ENCODE data around the gene FOXP1. TPM values are rescaled to one million over a fixed set of nuclear protein-coding genes. Genes with fewer than 3 reads are reported as not detected.

Gene FOXP1
- total and polyA plus RNA-seq, 2 donors (not counting 1 experiment from before 2014, with no cell fraction given): 70.3 to 101 TPM

GRCh38 chr3:71180524-71180923 lies 403.0 kb downstream of the FOXP1 start:
- Histone ChIP-seq H3K79me2 (ENCODE audit: control insufficient read depth, insufficient read depth, low read length) (no peaks in the 10 kb centered on the region), H2AFZ (ENCODE audit: low read length) (no peak overlapping the region), H3K9me3 (ENCODE audit: control insufficient read depth, insufficient read depth, low read depth, low read length) (no peaks in the 10 kb centered on the region), H3K9ac (ENCODE audit: insufficient read depth, low read length) (no peak overlapping the region), H3K4me3 (replicated peaks in 1 of 4; ENCODE audit: control extremely low read depth in 1 of 4, insufficient read depth in 1 of 4, low read depth in 3 of 4, low read length in 4 of 4) (no peak overlapping the region), H3K27ac (ENCODE audit: insufficient read depth, low read length) (no peak overlapping the region), H3K4me1 (ENCODE audit: control insufficient read depth, extremely low read depth, insufficient read depth, low read length) (no peaks in the 10 kb centered on the region), H3K27me3 (ENCODE audit: control insufficient read depth, insufficient read depth, low read length) (no peaks in the 10 kb centered on the region), H4K20me1 (ENCODE audit: control insufficient read depth, extremely low read depth, insufficient read depth, low read length) (no peaks in the 10 kb centered on the region), H3K36me3 (ENCODE audit: control insufficient read depth, insufficient read depth, low read length) (no peaks in the 10 kb centered on the region), H3K4me2 (ENCODE audit: extremely low read depth, insufficient read depth, low read length) (no peak overlapping the region)
- no peak for DNase-seq (ENCODE audit: low read depth in 2 of 2)
- no peak for TF ChIP-seq CTCF (conservative IDR thresholded peaks at IDR 0.05 in 1 of 2, IDR thresholded peaks at IDR 0.05 in 1 of 2; ENCODE audit: low read depth in 1 of 2, low read length in 2 of 2)
- no peak for TF ChIP-seq EZH2 (IDR thresholded peaks at IDR 0.05; ENCODE audit: low read length, missing control alignments)

GRCh38 chr3:71177375-71177774 lies 406.2 kb downstream of the FOXP1 start:
- no peaks in the 10 kb centered on the region for H3K79me2 ChIP-seq (ENCODE audit: control insufficient read depth, insufficient read depth, low read length)
- H3K4me2 ChIP-seq (ENCODE audit: extremely low read depth, insufficient read depth, low read length): no peak overlapping the region
- no peaks in the 10 kb centered on the region for H3K27me3 ChIP-seq (ENCODE audit: control insufficient read depth, insufficient read depth, low read length)
- H2AFZ ChIP-seq (ENCODE audit: low read length): no peak overlapping the region
- H3K9ac ChIP-seq (ENCODE audit: insufficient read depth, low read length): no peak overlapping the region
- H3K4me1 ChIP-seq (ENCODE audit: control insufficient read depth, extremely low read depth, insufficient read depth, low read length): peaks cover 7% of the 10 kb centered on the region
- TF ChIP-seq CTCF (conservative IDR thresholded peaks at IDR 0.05 in 1 of 2, IDR thresholded peaks at IDR 0.05 in 1 of 2; ENCODE audit: low read depth in 1 of 2, low read length in 2 of 2) (no peak), EZH2 (IDR thresholded peaks at IDR 0.05; ENCODE audit: low read length, missing control alignments) (no peak)
- DNase-seq (ENCODE audit: low read depth in 2 of 2): no peak
- no peaks in the 10 kb centered on the region for H3K36me3 ChIP-seq (ENCODE audit: control insufficient read depth, insufficient read depth, low read length)
- no peaks in the 10 kb centered on the region for H4K20me1 ChIP-seq (ENCODE audit: control insufficient read depth, extremely low read depth, insufficient read depth, low read length)
- no peaks in the 10 kb centered on the region for H3K9me3 ChIP-seq (ENCODE audit: control insufficient read depth, insufficient read depth, low read depth, low read length)
- H3K4me3 ChIP-seq (replicated peaks in 1 of 4; ENCODE audit: control extremely low read depth in 1 of 4, insufficient read depth in 1 of 4, low read depth in 3 of 4, low read length in 4 of 4): no peak overlapping the region
- no peak overlapping the region for H3K27ac ChIP-seq (ENCODE audit: insufficient read depth, low read length)

GRCh38 chr3:71176366-71176765 lies 407.2 kb downstream of the FOXP1 start:
- H3K4me1 ChIP-seq (ENCODE audit: control insufficient read depth, extremely low read depth, insufficient read depth, low read length): peaks cover 7% of the 10 kb centered on the region
- DNase-seq (ENCODE audit: low read depth in 2 of 2): no peak
- H3K4me3 ChIP-seq (replicated peaks in 1 of 4; ENCODE audit: control extremely low read depth in 1 of 4, insufficient read depth in 1 of 4, low read depth in 3 of 4, low read length in 4 of 4): no peak overlapping the region
- no peaks in the 10 kb centered on the region for H3K36me3 ChIP-seq (ENCODE audit: control insufficient read depth, insufficient read depth, low read length)
- no peak overlapping the region for H3K4me2 ChIP-seq (ENCODE audit: extremely low read depth, insufficient read depth, low read length)
- H3K79me2 ChIP-seq (ENCODE audit: control insufficient read depth, insufficient read depth, low read length): no peaks in the 10 kb centered on the region
- no peak for TF ChIP-seq EZH2 (IDR thresholded peaks at IDR 0.05; ENCODE audit: low read length, missing control alignments)
- TF ChIP-seq CTCF (conservative IDR thresholded peaks at IDR 0.05 in 1 of 2, IDR thresholded peaks at IDR 0.05 in 1 of 2; ENCODE audit: low read depth in 1 of 2, low read length in 2 of 2): no peak
- H4K20me1 ChIP-seq (ENCODE audit: control insufficient read depth, extremely low read depth, insufficient read depth, low read length): no peaks in the 10 kb centered on the region
- H3K9me3 ChIP-seq (ENCODE audit: control insufficient read depth, insufficient read depth, low read depth, low read length): no peaks in the 10 kb centered on the region
- no peaks in the 10 kb centered on the region for H3K27me3 ChIP-seq (ENCODE audit: control insufficient read depth, insufficient read depth, low read length)
- no peak overlapping the region for H3K27ac ChIP-seq (ENCODE audit: insufficient read depth, low read length)
- no peak overlapping the region for H3K9ac ChIP-seq (ENCODE audit: insufficient read depth, low read length)
- H2AFZ ChIP-seq (ENCODE audit: low read length): no peak overlapping the region

Measured in fibroblast of lung (primary cell).